Activated CD4-positive, CD25-positive, alpha-beta regulatory T cell (primary cell): ENCODE measurements around the gene ZNF507.
A peak's percentile ranks its signal among the peaks of the same experiment; 100 is the strongest.

Source experiments
- DNase-seq, 4 experiments: peaks; one replicate each; lab custom pipeline; 2025; lab: John Stamatoyannopoulos, UW

The ZNF507 gene

GRCh38 chr19:32339988-32340874, 5.2 kb upstream of the ZNF507 start:
- peak in 2 of 4 experiments; percentile 5 to 22 for DNase-seq

GRCh38 chr19:32342695-32343094, 2.7 kb upstream of the ZNF507 start:
- DNase-seq: no peak

GRCh38 chr19:32343550-32344262, 1.7 kb upstream of the ZNF507 start:
- no peak for DNase-seq

GRCh38 chr19:32346901-32347300, 1.5 kb downstream of the ZNF507 start:
- DNase-seq: no peak

GRCh38 chr19:32347573-32347972, 2.2 kb downstream of the ZNF507 start:
- DNase-seq: no peak

GRCh38 chr19:32349051-32349450, 3.6 kb downstream of the ZNF507 start:
- DNase-seq: no peak

- no peak for DNase-seq
These were observed 4.5 kb downstream of the ZNF507 start for GRCh38 chr19:32349724-32350470.

GRCh38 chr19:32350471-32350865, 5.1 kb downstream of the ZNF507 start:
- no peak for DNase-seq

- no peak for DNase-seq
These were observed 5.6 kb downstream of the ZNF507 start for GRCh38 chr19:32350987-32351348.

- no peak for DNase-seq
These were observed 6.8 kb downstream of the ZNF507 start for GRCh38 chr19:32352241-32352630.

- DNase-seq: no peak
These were observed 8.9 kb downstream of the ZNF507 start for GRCh38 chr19:32354345-32354744.

- no peak for DNase-seq
These were observed 9.9 kb downstream of the ZNF507 start for GRCh38 chr19:32355309-32355708.

- no peak for DNase-seq
These were observed 12.3 kb downstream of the ZNF507 start for GRCh38 chr19:32357720-32358119.

GRCh38 chr19:32358321-32358720, 12.9 kb downstream of the ZNF507 start:
- no peak for DNase-seq

GRCh38 chr19:32359581-32359980, 14.2 kb downstream of the ZNF507 start:
- DNase-seq: no peak

- DNase-seq: no peak
These were observed 16.3 kb downstream of the ZNF507 start for GRCh38 chr19:32361574-32362317.

- no peak for DNase-seq
These were observed 16.9 kb downstream of the ZNF507 start for GRCh38 chr19:32362318-32362691.

GRCh38 chr19:32363175-32363574, 17.8 kb downstream of the ZNF507 start:
- DNase-seq: no peak

- DNase-seq: no peak
These were observed 18.2 kb downstream of the ZNF507 start for GRCh38 chr19:32363632-32364031.

- no peak for DNase-seq
These were observed 18.6 kb downstream of the ZNF507 start for GRCh38 chr19:32364040-32364439.

GRCh38 chr19:32367063-32367462, 21.7 kb downstream of the ZNF507 start:
- DNase-seq: no peak

GRCh38 chr19:32367948-32368536, 22.6 kb downstream of the ZNF507 start:
- DNase-seq: no peak
